GM19035 (cell line): ENCODE results near the gene MARCHF6.
"Not testable (repeated sequence)": the region's sequence is repeated elsewhere in the genome, so short reads cannot be mapped to it uniquely, and the experiment has no call there.

Experiments
- ATAC-seq: cut with Tn5 transposase; IDR thresholded peaks from one replicate; pipeline ENCODE4 v1.9.1; 2021; ENCODE audit not compliant: unreplicated experiment

Gene MARCHF6

DNA sequence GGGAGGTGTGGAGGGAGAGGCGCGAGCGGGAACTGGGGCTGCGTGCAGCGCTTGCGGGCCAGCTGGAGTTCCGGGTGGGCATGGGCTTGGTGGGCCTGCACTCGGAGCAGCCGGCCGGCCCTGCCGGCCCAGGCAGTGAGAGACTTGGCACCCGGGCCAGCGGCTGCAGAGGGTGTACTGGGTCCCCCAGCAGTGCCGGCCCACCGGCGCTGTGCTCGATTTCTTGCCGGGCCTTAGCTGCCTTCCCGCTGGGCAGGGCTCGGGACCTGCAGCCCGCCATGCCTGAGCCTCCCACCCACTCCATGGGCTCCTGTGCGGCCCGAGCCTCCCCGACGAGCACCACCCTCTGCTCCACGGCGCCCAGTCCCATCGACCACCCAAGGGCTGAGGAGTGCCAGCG, 21.7 kb downstream of the MARCHF6 start:
- not testable (repeated sequence) for ATAC-seq

GRCh38 chr5:10376544-10376943, 23.0 kb downstream of the MARCHF6 start:
- no peak for ATAC-seq

GRCh38 chr5:10377081-10377480, 23.6 kb downstream of the MARCHF6 start:
- ATAC-seq = no peak

- ATAC-seq = no peak
Measured at GRCh38 chr5:10381803-10382202, 28.3 kb downstream of the MARCHF6 start.

GRCh38 chr5:10384483-10384882, 31.0 kb downstream of the MARCHF6 start:
- ATAC-seq = no peak

DNA sequence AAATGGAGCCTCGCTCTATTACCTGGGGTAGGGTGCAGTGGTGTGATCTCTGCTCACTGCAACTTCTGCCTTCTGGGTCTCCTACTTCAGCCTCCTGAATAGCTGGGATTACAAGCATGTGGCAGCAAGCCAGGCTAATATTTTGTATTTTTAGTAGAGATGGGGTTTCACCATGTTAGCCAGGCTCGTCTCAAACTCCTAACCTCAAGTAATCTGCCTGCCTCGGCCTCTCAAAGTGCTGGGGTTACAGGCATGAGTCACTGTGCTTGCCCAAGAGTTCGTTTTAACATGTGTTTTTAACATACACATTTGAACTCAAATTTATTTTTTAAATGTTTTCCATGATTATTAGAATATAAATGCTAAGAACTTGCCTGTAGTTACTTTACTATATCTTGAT, 34.2 kb downstream of the MARCHF6 start:
- ATAC-seq = no peak

DNA sequence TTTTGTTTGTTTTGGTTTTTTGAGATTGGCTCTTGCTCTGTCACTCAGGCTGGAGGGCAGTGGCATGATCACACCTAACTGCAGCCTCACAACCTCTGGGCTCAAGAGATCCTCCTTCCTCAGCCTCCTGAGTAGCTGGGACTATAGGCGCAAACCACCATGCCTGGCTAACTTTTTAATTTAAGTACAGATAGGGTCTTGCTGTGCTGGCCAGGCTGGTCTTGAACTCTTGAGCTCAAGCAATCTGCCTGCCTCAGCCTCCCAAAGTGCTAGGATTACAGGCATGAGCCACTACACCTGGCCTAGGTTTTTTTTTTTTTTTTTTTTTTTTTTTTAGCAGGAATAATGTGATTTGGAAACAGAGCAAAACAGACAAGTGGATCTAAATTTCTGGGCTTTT, 37.6 kb downstream of the MARCHF6 start:
- ATAC-seq = no peak

DNA sequence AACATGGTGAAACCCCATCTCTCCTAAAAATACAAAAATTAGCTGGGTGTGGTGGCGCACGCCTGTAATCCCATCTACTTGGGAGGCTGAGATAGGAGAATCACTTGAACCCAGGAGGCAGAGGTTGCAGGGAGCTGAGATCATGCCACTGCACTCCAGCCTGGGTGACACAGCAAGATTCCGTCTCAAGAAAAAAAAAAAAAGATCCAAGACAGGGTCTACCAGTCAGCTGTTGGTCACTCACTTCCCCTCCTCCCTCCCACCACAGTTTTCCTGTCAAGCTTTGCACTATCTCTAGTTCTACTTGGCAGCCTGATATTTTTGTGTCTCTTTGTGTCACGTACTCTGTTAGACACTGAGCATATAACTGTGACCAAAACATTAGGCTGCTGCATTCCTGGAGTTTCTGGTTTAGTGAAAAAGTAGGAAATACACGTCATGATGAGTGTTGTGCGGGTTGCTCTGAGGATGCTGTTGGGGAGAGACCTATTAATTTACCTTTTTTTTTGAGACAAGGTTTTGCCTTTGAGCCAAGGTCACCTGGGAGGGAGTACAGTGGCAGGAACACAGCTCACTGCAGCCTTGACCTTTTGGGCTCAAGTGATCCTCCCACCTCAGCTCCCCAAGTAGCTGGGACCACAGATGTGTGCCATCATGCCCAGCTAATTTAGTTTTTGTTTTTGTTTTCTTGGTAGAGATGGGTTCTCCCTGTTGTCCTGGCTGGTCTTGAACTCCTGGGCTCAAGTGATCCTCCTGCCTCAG, 39.3 kb downstream of the MARCHF6 start:
- not testable (repeated sequence) for ATAC-seq

GRCh38 chr5:10393491-10393890, 40.0 kb downstream of the MARCHF6 start:
- no peak for ATAC-seq

DNA sequence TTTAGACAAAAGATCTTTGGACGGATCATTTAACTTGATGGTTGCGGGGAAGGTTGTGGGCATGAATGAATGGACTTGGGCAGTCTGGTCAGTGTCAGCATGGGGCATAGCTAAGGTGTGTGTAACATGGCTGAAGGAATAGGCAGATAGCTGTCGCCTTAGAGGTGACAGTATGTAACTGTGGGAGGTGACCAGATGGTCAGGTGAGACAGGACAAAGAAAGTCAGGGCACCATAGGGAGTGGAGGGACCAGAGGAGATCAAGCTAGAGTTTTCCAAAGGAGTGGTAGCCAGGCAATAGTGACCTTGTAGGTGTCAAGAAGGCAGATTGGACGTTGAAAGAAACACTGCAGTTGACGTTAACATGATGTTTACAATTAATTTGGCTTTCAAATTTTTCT, 43.1 kb downstream of the MARCHF6 start:
- no peak for ATAC-seq

DNA sequence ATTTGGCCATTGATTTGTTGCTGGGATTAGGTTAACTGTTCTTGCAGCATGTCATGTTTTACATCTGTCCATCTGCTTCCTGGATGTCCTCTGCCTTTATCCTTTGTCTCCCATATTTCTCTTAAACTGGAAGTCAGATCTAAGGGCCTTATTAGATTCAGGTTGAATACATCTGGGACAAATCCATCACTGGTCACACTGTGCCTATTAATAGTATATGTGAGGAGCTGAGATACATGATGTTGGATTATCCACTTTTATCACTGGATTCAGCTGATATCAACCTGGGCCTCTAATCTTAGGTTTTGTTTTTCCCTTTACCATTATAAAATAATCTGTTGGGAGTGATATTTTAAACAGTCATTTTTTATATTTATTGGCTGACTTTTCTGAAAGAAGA, 46.3 kb downstream of the MARCHF6 start:
- ATAC-seq = no peak

GRCh38 chr5:10400411-10400810, 46.9 kb downstream of the MARCHF6 start:
- ATAC-seq = no peak

DNA sequence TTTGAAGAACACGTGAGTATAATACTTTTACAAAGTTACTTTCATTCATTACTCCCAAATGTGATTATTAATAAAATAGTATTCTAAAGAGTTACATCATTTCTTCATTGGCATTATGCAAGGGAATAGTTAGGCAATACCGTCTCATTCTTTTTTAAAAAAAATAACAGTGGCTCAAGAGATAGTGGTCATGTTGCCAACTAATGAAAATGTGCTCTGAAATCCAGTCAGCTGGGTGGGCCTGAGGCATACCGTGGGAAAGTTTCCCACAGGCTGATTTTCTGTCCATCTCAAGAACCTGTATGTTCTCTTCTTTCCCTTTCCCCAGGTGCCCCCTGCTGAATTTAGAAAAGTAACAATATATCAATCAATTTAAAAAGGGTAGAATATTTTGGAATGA, 47.3 kb downstream of the MARCHF6 start:
- no peak for ATAC-seq

GRCh38 chr5:10401498-10401897, 48.0 kb downstream of the MARCHF6 start:
- ATAC-seq = peak; percentile 64
